Sigmoid colon (tissue), 4 donors: ENCODE data around the gene PRXL2A.

Experiments
- EP300 ChIP-seq, 4 donors: sonication (generic); formaldehyde crosslinking; IDR thresholded peaks; one replicate each; pipeline ENCODE4 v1.6.1; 2017; ENCODE audit warnings: antibody characterized with exemption in 4 of 4
- POLR2A ChIP-seq, 2 donors: fragments of 450-650 bp; IDR thresholded peaks; one replicate each; pipeline ENCODE4 v1.6.1; 2016; ENCODE audit warnings: antibody characterized with exemption in 2 of 2, mild to moderate bottlenecking in 2 of 2, moderate library complexity in 2 of 2
- TF ChIP-seq, protein P1 (sequence below), 4 experiments: fragments of 450-650 bp in 3 of 4; fragments of 200-600 bp in 1 of 4; IDR thresholded peaks; one replicate each; pipeline ENCODE4 v1.5.1; 2016 to 2019; ENCODE audit warnings: antibody characterized with exemption in 4 of 4, mild to moderate bottlenecking in 3 of 4, moderate library complexity in 2 of 4

DNA sequence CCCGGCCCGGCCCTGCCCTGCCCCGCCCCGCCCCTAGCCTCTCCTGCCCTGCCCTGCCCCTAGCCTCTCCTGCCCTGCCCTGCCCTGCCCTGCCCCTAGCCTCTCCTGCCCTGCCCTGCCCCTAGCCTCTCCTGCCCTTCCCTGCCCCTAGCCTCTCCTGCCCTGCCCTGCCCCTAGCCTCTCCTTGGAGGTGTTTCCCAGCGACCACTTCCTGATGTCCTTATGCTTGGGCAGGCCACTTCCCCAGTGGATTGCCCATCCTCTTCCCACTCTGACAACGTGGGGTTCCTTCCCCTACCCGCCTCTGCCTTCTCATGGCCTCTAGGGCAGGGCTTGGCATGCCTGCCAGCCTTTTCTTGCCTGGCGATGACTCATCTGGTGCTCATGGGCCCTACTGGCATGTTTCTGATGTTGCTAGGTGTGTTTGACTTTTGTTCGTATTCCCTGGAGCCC is 21.2 kb downstream of the PRXL2A start:
- TF ChIP-seq, protein P1, sequence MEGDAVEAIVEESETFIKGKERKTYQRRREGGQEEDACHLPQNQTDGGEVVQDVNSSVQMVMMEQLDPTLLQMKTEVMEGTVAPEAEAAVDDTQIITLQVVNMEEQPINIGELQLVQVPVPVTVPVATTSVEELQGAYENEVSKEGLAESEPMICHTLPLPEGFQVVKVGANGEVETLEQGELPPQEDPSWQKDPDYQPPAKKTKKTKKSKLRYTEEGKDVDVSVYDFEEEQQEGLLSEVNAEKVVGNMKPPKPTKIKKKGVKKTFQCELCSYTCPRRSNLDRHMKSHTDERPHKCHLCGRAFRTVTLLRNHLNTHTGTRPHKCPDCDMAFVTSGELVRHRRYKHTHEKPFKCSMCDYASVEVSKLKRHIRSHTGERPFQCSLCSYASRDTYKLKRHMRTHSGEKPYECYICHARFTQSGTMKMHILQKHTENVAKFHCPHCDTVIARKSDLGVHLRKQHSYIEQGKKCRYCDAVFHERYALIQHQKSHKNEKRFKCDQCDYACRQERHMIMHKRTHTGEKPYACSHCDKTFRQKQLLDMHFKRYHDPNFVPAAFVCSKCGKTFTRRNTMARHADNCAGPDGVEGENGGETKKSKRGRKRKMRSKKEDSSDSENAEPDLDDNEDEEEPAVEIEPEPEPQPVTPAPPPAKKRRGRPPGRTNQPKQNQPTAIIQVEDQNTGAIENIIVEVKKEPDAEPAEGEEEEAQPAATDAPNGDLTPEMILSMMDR (IDR thresholded peaks at IDR 0.05): no peak
- no peak for TF ChIP-seq POLR2A (IDR thresholded peaks at IDR 0.05)
- TF ChIP-seq EP300 (IDR thresholded peaks at IDR 0.05): no peak
